GM18867 (cell line): ENCODE data around the gene UBXN7.
"Not testable (repeated sequence)": the region's sequence is repeated elsewhere in the genome, so short reads cannot be mapped to it uniquely, and the experiment has no call there.

Source experiments
- ATAC-seq: cut with Tn5 transposase; IDR thresholded peaks from one replicate; pipeline ENCODE4 v1.9.1; 2021; ENCODE audit warnings: mild to moderate bottlenecking, moderate library complexity; ENCODE audit not compliant: unreplicated experiment

UBXN7 gene

DNA sequence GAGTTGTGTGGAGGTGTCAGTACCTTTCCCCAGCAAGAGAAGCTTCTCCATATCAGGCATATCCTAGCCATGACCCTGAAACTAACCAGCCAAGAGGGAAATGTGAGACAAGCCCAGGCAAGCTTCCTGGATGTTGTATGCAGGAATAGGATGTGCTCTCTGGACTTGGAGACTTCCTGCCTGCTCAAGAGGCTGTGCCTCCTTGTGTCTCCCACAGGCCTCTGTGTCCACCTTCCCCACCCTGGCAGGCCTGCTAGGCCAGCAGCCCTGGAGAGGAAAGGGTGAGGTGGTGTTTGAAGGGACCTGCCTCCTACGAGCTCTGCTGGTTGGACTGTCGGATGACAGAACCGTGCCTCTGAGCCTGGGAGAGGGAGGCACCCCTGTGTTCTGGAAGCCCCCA is 112.1 kb downstream of the UBXN7 start:
- ATAC-seq, result no peak

DNA sequence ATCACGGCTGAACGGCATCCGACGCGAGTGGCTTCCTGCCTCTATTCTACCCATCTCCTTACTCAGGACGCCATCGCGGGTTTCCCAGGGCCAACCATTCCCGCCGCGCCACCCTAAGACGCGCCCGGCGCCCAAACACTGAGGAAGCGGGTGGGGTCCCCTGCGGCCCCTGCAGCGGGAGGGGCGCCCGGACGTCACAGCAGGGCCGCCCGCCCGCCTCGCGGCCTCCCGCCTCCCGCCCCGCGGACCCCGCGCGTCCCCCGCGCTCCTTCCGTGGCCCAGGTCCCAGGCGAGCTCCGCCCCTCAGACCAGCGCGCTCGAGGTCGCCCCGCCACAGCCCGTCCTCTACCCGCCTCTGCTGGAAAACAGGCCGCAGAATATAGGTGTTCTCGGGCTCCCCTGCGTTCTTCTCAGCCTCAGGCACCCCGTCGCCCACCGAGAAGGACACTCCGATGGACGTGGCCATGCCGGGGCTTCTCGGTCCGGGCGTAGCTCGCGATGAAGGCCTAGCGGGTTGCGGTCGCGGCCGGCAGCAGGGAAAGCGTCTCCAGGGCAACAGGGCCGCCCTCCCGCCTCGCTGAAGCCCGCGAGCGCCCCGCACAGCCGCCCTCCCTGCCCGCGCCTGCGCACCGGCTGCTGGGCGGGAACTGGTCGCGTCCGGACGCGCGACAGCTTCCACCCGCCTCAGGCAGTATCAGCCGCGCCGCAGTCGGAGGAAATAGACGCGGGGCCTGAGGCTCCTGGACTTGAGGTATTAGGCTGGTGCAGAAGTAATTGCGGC is 114.3 kb downstream of the UBXN7 start, which contains the start of gene DYNLT2B:
TSS of gene DYNLT2B (minus strand) at position 554 of the 781 bp plus-strand sequence. CDS start at position 466, 88 bp downstream.
- peak; percentile 85 for ATAC-seq

DNA sequence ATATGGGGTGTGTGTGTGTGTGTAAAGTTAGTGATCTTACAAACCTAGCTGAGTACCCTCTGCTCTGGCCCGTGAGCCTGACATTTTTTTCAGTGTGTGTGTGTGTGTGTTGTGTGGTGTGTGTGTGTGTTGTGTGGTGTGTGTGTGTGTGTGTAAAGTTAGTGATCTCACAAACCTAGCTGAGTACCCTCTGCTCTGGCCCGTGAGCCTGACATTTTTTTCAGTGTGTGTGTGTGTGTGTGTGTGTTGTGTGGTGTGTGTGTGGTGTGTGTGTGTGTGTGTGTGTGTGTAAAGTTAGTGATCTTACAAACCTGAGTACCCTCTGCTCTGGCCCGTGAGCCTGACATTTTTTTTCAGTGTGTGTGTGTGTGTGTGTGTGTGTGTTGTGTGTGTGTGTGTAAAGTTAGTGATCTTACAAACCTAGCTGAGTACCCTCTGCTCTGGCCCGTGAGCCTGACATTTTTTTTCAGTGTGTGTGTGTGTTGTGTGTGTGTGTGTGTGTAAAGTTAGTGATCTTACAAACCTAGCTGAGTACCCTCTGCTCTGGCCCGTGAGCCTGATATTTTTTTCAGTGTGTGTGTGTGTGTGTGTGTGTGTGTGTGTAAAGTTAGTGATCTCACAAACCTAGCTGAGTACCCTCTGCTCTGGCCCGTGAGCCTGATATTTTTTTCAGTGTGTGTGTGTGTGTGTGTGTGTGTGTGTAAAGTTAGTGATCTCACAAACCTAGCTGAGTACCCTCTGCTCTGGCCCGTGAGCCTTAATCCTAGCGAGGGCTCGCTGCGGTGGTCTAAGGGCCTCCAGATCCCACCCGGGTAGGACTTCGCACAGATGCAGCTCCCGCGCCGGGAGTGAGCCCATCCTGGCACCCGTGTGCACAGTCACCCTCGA is 115.2 kb downstream of the UBXN7 start:
- ATAC-seq, result not testable (repeated sequence)

DNA sequence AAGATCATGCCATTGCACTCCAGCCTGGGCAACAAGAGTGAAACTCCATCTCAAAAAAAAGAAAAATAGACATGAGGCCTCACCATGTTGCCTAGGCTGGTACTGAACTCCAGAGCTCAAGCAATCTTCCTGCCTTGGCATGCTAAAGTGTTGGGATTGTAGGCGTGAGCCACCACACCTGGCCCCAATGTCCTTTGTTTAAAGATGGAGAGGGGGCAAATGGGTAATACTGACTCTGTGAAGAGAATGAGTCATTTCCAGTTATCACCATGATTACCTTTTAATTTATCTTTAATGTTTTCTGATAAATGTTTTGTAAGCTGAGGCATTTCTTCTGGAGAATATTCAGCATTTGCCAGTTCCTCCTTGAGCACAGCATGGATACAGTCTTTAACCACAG is 116.4 kb downstream of the UBXN7 start:
- ATAC-seq, result no peak

DNA sequence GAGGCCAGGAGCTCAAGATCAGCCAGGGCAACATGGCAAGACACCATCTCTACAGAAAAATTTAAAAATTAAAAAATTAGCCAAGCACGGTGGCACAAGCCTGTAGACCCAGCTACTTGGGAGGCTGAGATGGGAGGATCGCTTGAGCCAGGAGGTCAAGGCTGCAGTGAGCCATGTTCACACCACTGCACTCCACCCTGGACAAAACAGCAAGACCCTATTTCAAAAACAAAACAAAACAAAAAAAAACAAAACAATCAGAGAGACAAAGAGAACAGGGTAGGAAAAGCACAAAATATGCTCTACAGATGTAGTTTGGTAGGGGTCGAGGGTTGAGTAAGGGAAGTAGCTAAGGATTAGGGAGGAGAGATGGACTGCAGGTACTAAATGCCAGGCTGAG is 117.6 kb downstream of the UBXN7 start:
- no peak for ATAC-seq

DNA sequence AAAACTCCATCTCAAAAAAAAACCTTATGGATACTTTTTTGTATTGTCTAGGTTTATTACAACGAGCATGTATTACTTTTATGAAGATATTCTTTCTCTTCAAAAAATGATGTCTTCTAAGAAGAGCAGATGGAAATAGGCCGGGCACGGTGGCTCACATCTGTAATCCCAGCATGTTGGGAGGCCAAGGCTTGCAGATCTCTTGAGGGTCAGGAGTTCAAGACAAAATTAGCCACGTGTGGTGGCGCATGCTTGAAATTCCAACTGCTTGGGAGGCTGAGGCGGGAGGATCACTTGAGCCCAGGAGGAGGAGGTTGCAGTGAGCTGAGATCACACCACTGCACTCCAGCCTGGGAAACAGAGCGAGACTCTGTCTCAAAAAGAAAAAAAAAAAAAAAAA is 118.1 kb downstream of the UBXN7 start:
- not testable (repeated sequence) for ATAC-seq

DNA sequence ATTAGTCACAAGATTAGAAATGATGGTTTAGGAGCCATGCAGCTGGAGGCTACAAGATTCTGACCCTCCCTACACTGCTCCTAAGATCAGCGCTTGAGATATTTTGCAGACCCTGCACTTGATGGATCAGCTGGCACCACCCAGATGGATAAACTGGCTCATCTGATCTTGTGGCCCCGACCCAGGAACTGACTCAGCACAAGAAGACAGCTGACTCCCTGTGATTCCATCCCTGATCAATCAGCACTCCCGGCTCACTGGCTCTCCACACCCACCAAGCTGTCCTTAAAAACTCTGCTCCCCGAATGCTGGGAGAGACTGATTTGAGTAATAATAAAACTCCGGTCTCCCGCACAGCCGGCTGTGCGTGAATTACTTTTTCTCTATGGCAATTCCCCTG is 129.3 kb downstream of the UBXN7 start:
- ATAC-seq, result not testable (repeated sequence)

DNA sequence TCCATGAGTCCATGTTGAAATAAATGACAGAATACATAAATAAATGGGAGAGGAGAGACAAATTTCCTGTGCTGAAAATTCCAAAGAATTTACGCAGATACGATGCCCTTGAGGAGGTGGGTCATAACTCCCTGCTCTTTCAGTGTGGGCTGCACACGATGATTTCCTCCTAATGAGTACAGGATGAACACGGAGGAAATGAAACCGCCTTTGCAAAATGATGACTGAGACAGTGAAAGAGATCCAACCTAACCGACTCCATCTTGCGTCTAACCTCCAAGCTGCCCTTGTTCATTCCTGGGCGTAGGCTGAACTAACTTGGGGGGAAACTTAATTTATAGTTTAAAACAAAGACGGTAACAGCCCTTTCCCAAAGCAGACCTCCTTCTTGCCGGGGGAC is 129.7 kb downstream of the UBXN7 start:
- not testable (repeated sequence) for ATAC-seq

DNA sequence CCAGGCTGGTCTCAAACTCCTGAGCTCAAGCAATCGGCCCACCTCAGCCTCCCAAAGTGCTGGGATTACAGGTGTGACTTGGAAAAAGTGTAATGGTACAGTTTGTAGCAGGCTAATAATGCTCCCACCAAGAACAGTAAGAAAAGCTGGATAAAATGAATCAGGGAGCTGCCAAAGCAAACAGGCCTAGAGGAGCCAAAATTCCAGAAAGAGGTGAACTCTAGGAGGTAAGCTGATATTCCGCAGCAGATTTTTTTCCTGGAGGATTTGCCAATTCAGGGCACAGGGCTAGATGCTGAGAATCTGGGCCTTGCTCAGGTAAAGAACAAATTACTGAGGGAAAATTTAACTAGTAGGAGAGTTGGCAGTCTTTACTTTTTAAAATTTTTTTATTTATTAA is 133.7 kb downstream of the UBXN7 start:
- ATAC-seq, result no peak
